Measurements from ENCODE around the gene ID2. TPM values are rescaled to one million over a fixed set of nuclear protein-coding genes. Genes with fewer than 3 reads are reported as not detected.
"Not testable (repeated sequence)": the region's sequence is repeated elsewhere in the genome, so short reads cannot be mapped to it uniquely, and the experiment has no call there.

ID2 gene
- total RNA-seq, 1 experiment from 2014 or later = 119 TPM

- DNase-seq (ENCODE audit: extremely low read depth, low read depth) = no peak
These were observed 44.0 kb downstream of the ID2 start for GRCh38 chr2:8725838-8726237.

DNA sequence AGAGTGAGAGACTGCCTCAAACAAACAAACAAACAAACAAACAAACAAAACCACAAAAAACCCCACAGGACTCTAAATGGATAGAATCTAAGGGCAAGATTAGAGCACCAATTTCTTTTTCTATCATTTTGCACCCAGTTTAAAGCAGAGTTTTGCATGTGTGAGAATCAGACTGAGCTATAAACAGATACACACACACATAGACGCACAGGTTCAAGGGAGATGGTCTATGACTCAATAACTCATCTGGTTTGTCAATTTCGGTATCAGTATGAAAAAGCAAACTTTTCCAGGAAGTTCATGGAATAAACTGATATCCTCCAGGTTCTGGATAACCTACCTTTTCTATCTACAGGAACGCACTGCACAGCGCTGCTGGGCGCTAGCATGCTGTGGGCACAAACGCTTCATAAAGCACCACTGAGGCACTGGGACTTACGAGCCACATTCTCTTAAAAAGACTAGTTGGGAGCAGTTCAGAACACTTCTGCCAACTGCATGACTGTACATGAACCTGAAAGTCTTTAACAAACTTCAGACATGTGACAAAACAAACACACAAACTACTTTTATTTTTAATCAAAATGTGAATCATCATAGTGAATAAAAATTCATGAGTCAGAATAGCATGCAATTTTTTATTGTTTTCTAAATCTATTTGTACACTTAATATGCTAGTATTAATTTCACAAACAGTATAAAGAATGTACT is 46.6 kb downstream of the ID2 start:
- no peak for DNase-seq (ENCODE audit: extremely low read depth, low read depth)

DNA sequence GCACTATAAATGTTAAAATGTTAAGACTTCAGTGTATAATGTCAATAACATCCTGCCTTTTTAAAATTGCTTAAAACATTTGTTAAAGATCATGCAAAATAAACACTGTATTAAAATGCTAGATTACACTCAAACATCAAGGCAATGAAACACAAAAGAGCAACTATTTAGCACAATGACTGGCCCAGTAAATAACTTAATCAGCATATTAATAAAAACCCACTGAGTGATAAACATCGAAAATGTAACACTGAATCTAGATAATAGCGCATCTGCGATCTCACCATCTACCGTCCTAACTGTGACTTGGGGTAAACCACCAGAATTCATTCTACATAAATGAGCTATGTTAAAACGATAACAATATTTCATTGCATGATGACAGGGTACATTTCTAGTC is 47.2 kb downstream of the ID2 start:
- DNase-seq (ENCODE audit: extremely low read depth, low read depth) = not testable (repeated sequence)

GRCh38 chr2:8729939-8730338 is 48.1 kb downstream of the ID2 start:
- no peak for DNase-seq (ENCODE audit: extremely low read depth, low read depth)

DNA sequence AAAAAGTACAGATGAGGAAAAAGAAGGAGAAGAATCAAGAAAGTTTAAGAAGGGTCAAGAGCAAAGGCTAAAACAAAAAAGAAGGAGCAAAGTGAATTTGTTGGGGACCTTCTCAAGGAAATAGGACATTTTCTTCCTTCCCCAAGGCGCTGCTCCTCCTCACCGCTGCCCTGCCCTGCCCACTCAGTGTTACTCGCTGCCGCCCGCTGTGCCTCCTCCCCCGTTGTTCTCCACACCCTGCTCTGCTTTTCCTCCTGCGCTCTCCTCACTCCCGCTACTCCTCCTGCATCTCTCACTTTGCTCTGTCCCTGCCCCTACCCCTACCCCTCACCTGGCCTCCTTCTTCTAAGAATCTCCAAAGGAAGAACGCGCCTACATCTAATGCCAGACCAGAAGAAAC is 50.7 kb downstream of the ID2 start:
- DNase-seq (ENCODE audit: extremely low read depth, low read depth) = no peak

Other genes with a start within 250 kb of the ID2 start
- gene KIDINS220, start 155.6 kb downstream of the ID2 start, total RNA-seq (2014; rRNA removed; shearing (Covaris generic)) = 37.2 and 38.9 TPM in 2 replicates

Data from NCI-H460 (cell line).